Measurements from ENCODE around the gene CCR5AS.
A peak's percentile ranks its signal among the peaks of the same experiment; 100 is the strongest.
"Not testable (repeated sequence)": the region's sequence is repeated elsewhere in the genome, so short reads cannot be mapped to it uniquely, and the experiment has no call there.

CCR5AS gene

DNA sequence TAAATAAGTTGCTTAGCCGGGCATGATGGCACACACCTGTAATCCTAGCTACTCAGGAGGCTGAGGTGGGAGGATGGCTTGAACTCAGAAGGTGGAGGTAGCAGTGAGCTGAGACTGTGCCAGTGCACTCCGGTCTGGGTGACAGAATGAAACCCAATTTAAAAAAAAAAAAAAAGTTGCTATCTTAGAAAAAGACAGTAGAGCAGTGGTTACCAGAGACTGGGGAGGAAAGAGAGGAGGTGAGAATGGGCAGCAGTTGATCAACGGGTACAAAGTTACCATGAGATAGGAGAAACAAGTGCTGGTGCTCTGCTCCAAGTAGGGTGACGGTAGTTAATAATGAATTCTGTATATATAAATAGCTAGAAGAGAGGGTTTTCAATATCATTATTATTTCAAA lies 53.8 kb downstream of the CCR5AS start:
- DNase-seq = no peak

DNA sequence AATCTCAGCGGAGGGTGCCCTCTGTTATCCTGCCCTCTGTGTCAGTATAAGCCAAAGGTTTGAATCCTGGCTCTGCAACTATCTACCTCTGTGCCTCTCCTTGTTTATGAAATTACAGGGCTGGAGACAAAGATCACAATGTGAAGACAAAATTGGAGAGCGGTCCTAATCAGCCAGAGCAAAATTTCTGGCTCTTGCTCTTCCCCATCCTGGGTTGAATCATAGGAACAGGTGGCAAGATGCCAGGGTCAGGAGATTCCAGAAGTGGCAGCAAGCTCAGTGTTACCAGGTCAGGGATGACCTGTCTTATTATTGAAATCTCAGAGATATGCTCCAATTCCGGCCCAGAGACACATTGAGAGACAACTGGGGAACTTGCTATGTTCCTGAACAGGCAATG lies 55.2 kb downstream of the CCR5AS start:
- no peak for DNase-seq

DNA sequence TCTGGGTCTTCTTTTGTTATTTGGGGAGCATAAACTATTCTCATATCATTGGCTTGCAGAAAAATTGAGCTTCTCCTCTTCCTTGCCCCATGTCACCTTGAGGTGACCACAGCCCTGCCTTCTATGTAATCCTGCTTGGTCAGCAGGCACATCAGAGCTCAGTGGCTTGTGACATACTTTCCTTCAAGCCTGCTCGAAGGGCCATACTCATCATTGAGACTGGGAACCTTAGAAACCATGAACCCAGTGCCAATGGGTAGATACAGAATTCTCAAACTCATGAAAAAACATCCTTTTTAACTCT lies 56.7 kb downstream of the CCR5AS start:
- DNase-seq = peak; percentile 34

DNA sequence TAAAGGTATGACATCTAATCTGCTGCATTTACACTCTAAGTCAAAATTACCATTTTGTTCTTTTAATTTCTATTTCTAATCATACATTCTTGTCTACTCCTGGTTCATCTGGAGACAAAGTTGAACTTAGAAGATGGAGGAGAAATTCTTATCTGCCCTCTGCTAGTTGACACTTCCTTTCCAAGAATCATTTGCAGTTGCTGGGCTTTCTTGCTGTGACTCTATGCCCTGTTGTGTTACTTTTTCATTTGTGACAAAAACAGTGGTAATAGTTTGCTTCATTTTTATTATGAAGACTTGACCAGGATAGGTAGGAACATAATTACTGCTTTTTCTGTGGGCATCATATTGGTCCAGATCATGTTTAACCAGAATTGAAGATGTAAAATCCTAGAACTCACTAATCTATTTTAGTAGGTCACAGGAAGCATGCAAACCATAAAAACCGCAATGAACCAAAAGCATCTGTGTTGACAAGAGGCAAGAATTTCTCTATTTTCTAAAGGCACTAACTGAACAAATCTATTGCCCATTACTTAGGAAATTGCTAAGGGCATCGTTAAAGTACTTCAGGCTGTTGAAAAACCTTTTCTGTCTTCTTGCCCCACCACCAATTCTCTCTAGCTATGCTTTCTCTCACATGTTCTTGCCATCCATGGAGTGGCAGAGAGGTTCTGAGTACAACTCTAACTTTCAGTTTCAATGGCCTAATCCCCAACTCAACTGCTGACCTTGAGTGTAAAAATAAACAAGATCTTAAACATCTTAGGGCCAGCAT lies 57.2 kb downstream of the CCR5AS start:
- DNase-seq = peak; percentile 67

DNA sequence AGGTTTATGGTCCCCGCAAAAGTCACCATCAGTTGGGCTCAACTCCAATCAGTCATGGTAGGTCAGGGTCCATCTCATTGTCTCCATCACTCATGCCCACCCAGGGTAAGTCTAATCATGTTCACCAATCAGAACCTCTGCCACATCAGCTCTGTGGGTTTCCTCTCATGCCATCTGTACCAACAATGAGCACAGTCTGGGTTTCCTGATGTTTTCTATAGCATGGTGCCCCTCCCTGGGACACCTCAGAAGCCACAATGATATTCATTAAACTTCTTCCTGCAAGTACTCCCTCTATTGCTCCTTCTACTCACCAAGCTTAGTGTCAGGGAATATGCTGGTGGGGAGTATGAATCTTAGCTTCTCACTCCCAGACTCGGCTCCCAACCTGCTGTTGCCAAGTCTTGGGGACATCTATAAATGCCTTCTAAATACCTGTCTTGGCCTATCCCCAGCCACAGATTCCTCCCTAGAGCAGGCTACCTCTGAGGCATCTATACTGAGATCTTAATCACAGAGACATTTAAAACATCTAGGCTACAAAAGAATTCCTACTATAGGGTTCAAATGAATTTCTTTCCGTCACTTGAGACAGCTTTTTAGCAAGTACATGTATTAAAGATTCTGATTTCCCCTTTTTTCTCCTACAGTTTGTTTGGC lies 57.9 kb downstream of the CCR5AS start:
- peak; percentile 33 for DNase-seq

DNA sequence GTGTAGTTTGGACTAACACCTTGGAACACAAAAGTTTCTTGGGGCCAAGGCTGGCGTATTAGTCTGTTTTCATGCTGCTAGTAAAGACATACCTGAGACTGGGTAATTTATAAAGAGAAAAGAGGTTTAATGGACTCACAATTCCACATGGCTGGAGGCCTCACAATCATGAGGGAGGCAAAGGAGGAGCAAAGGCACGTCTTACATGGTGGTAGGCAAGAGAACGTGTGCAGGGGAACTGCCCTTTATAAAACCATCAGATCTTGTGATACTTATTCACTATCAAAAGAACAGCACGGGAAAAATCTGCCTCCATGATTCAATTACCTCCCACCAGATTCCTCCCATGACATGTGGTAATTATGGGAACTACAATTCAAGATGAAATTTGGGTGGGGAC lies 62.4 kb downstream of the CCR5AS start:
- DNase-seq = no peak

DNA sequence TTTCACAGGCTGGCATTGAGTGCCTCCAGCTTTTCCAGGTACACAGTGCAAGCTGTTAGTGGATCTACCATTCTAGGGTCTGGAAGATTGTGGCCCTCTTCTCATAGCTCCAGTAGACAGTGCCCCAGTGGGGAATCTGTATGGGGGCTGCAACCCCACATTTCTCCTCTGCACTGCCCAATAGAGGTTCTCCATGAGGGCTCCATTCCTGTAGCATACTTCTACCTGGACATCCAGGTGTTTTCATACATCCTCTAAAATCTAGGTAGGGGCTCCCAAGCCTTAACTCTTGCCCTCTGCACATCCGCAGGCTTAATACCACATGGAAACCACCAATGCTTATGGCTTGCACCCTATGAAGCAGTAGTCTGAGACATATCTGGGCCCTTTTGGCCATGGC lies 68.0 kb downstream of the CCR5AS start:
- DNase-seq = no peak

DNA sequence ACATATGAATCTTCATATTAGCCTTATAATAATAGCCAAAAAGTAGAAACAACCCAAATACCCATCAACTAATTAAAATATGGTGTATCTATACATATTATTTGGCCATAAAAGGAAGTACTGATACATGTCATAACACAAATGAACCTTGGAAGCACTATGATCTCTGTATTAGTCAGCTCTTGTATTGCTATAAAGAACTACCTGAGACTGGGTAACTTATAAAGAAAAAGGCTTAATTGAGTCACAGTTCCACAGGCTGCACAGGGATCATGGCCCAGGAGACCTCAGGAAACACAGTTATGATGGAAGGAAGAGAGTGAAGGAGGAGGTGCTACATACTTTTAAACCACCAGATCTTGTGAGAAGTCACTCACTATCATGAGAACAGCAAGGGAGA lies 69.0 kb downstream of the CCR5AS start:
- peak; percentile 49 for DNase-seq

DNA sequence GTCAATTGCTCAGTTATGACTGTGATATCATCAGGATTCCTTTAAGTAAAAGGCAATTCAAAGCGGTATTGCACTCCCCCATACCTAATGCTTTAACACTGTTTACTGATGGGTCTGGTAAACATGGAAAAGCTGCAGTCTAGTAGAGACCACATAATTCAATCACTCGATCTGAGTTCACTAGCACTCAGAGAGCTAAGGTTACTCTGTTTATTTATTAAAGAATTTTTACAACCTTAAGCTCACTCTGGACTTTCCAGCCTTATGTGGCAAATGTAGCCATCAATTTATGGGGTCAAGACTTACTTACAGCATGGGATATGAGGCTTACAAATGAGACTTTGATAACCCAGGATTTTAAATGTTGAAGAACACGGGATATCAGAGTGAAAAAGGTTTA lies 71.3 kb downstream of the CCR5AS start:
- DNase-seq = no peak

DNA sequence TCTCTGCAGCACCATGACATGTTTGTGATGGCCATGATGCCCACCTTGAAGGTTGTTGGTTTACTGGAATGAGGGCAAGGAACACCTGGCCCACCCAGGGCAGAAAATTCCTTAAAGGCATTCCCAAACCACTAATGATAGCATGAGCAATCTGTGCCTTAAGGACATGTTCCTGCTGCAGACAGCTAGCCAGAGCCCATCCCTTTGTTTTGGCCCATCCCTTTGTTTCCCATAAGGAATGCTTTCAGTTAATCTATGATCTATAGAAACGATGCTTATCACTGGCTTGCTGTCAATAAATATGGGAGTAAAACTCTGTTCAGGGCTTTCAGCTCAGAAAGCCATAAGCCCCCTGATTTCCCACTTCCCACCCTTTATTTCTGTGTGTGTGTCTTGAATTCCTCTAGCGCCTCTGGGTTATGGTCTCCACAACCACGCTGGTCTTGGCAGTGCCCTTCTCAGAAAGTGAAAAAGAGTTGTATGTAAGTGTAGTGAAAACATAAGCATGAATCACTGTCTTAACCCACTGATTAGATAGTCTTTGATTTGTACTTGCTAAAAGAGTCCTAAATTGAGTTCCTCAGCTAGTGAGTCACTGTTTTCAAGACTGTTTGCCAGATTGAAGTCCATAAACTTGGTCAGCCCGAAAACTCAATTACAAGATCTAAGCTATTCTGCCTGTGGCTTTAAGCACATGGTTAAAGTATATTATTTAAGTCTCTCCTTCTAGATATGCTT lies 72.0 kb downstream of the CCR5AS start:
- DNase-seq = peak; percentile 62

DNA sequence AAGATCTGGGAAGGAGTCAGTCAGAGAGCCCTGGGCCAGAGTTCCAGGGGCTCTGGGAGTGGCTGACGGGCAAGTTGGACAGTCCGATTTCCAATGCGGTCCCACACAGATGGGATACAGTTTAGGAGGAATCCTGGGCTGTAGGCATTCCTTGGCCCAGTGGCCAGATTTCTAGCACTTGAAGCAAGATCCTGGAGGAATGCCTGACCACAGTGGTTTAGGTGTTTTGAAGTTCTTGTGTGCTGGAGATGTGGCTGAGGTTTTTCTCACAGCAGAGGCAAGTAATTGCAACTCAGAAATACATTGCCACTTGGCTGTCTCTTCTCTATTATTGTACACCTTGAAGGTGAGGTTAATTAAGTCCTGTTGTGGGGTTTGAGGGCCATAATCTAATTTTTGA lies 76.2 kb downstream of the CCR5AS start:
- not testable (repeated sequence) for DNase-seq

DNA sequence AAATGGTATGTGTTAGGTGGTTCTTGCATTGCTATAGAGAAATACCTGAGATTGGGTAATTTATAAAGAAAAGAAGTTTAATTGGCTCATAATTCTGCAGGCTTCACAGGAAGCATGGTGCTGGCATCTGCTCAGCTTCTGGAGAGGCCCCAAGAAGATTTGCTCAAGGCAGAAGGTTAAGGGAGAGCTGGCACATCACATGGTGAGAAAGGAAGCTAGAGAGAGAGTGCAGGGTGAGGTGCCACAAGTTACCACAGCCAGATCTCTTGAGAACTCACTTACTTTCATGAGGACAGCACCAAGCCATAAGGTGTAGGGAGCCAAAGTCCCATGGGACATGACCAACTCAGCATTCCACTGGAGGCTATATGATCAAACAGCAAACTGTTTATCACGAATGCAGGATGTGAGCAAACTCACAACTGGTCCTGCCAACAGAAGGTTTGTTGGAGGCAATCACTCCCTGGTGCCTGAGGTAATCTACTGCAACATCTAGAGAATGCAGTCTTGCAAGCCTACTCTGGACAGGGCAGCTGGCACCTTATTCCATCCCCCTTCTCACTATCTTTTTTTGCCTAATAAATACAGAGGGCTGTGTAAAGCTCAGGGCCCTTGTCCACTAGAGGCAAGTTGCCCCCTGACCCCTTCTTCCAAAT lies 81.1 kb downstream of the CCR5AS start:
- no peak for DNase-seq

DNA sequence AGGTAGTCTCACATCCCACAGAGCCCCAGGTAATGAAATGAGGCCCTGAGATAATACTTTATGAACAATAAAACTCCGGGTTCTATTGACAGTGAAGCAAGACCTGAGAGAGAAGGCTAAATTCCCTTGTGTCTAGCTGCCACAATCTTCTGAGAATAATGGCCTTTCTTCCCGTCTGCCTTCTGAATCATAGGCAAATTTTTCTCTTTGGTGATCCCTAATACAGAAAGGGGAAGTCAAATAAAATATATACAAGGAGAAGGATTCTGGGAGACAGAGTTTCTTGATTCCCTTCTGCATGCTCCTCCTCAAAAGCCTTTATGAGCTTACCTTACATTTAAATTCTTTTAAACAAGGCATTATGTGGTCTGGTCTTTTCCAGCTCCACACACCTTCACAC lies 82.8 kb downstream of the CCR5AS start:
- no peak for DNase-seq

DNA sequence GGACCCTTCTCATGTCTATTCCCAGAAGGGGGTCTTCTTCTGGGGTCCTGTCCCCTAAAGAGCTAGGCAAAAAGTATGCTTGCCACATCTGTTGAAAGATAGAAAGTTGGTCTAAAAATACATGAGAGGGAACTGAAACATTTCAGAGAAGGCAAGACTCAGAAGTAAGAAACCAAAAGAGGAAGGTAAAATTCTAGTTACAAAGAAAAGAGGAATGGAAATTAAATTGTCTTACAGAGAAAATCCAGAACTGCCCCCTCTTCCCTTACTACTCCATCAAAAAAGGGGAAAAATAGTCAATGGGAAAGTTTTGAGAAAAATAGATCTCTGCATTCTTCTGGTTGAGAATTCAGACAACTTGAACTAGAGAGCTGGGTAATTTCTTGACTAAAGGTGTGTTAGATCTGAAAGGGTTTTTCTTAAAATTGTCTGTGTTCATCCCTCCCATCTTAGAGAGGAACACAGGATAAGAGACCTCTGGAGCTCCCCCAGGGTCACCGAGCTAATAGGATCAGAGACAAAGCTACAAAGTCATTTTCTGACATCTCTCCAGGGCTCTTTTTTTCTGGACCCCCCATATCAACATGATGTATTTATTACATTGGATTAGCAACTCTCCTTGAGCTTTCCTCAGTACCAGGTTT lies 85.3 kb downstream of the CCR5AS start:
- no peak for DNase-seq

DNA sequence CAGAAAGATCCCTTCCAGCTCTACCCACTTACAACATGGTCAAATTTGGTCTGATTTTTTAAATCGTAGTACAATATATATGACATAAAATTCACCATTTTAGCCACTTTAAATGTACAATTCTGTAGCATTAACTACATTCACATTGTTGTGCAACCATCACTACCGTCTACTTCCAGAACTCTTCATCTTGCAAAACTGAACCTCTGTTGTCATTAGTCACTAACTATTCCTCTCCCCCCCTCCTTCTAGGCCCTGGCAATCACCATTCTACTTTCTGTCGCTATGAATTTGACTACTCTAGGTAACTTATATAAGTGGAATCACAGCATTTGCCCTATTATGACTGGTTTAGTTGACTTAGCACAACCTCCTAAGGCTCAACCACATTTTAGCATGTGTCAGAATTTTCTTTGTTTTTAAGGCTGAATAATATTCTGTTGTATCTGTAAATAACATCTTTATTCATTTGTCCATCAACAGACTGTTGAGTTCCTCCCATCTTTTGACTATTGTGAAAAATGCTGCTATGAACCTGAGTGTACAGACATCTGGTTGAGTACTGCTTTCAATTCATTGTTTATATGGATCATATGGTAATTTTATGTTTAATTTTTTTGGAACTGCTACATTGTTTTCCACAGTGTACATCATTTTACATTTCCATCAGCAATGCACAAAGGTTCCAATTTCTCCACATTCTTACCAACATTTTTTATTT lies 88.5 kb downstream of the CCR5AS start:
- DNase-seq = no peak

DNA sequence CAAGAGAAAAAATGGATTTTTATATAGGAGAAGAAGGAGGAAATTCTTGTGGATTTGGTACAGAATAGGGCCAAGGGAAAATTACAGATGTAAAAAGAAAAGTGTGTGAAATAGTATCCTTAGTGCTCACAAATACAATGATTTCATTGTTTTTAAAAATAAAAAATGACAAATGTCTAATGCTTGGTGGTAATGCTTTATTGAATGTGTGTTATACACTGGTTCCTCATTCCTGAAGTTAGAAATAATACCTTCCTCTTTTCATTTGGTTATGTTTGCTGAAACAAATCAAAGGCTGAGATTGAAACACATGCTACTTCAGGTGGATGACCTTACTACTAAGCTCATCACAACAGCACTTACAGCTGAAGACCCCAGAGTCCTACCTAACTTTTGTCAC lies 90.7 kb downstream of the CCR5AS start:
- no peak for DNase-seq

DNA sequence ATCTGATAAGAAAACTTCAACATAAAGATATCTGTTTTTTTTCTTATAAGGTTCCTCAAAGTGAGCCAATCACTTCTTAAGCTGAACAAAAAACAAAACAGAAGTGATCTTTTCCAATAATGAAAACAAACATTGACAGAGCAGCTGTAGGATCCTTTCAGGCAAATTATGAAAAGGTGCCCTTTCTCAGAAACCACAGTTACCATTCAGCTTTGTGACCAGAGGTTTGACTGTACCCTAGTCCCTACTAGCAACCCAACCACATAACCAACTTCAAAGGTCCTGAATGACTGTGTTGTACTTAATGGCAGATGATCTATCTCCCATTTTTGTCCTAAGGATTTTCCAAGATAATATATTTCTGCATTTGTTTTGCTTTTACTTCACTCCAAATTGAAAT lies 92.3 kb downstream of the CCR5AS start:
- DNase-seq = peak; percentile 51

Measured in activated CD4-positive, alpha-beta T cell treated with anti-CD3 and anti-CD28 coated beads, Interleukin-2, amount 50 U/mL, for 16 hours (primary cell).